ENCODE data around the gene WAC. TPM values are rescaled to one million over a fixed set of nuclear protein-coding genes. Genes with fewer than 3 reads are reported as not detected.

Gene WAC
- total RNA-seq, 1 experiment from 2014 or later: 93.9 TPM

DNA sequence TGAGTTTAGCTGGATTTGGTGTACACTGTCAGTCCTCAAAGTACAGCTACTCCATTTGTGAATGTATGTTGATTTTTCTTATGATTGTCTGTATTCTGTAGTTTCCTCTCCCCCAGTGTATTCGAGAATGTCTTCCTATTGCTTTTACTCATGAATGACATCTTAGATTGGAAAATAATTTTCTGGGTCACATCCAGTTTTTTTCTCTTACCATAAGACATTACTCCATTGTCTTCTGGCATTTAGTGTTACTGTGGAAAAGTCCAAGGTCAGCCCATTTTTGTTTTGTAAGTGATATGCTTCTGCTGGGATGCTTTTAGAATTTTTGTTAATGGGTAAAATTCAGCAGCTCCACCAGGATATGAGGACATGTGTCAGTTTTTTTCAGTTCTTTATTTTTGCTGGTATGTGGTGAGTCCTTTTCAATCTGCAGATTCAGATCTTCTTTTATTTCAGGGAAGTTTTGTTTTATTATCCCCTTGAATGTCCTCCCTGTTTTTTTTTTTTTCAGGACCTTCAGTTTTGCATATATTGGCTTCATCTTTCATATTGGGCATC lies 33.6 kb downstream of the WAC start:
- DNase-seq: no peak
- ChIA-PET POLR2A (ENCODE audit: unreplicated experiment) (interaction anchor here (0.6 kb wide), 1 partner anchor 482 kb away, joined by 3 read pairs; no protein-coding TSS in a partner anchor), CTCF (no interaction called here)
- no TSS peak for BruUV-seq (replicated peaks)
- Histone ChIP-seq H2AFZ (no peak overlapping the region), H3K27ac (no peak overlapping the region), H3K9me2 (ENCODE audit: insufficient read depth) (no peaks in the 10 kb centered on the region), H3F3A (ENCODE audit: insufficient read depth, low read depth) (no peaks in the 10 kb centered on the region), H3K36me3 (ENCODE audit: low read depth) (peaks cover 5% of the 10 kb centered on the region; the same call in 1 of the 2 replicates), H3K4me1 (replicated peaks; ENCODE audit: insufficient read depth) (no peaks in the 10 kb centered on the region), H4K20me1 (ENCODE audit: insufficient read depth) (peaks cover 91% of the 10 kb centered on the region), H3K79me2 (ENCODE audit: low read depth) (peaks cover 96% of the 10 kb centered on the region), H3K4me2 (no peak overlapping the region), H3K27me3 (ENCODE audit: insufficient read depth, low read depth) (no peaks in the 10 kb centered on the region), H3K4me3 (no peak overlapping the region), H3K9me3 (ENCODE audit: insufficient read depth, low read depth) (no peaks in the 10 kb centered on the region)
- TF ChIP-seq EZH2 (IDR thresholded peaks at IDR 0.05; ENCODE audit: low read depth): no peak
- TF ChIP-seq, protein P1, sequence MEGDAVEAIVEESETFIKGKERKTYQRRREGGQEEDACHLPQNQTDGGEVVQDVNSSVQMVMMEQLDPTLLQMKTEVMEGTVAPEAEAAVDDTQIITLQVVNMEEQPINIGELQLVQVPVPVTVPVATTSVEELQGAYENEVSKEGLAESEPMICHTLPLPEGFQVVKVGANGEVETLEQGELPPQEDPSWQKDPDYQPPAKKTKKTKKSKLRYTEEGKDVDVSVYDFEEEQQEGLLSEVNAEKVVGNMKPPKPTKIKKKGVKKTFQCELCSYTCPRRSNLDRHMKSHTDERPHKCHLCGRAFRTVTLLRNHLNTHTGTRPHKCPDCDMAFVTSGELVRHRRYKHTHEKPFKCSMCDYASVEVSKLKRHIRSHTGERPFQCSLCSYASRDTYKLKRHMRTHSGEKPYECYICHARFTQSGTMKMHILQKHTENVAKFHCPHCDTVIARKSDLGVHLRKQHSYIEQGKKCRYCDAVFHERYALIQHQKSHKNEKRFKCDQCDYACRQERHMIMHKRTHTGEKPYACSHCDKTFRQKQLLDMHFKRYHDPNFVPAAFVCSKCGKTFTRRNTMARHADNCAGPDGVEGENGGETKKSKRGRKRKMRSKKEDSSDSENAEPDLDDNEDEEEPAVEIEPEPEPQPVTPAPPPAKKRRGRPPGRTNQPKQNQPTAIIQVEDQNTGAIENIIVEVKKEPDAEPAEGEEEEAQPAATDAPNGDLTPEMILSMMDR (conservative IDR thresholded peaks at IDR 0.05): no peak
- intact Hi-C loops (cut with micrococcal nuclease; ENCODE audit: unreplicated experiment): no loop called here

DNA sequence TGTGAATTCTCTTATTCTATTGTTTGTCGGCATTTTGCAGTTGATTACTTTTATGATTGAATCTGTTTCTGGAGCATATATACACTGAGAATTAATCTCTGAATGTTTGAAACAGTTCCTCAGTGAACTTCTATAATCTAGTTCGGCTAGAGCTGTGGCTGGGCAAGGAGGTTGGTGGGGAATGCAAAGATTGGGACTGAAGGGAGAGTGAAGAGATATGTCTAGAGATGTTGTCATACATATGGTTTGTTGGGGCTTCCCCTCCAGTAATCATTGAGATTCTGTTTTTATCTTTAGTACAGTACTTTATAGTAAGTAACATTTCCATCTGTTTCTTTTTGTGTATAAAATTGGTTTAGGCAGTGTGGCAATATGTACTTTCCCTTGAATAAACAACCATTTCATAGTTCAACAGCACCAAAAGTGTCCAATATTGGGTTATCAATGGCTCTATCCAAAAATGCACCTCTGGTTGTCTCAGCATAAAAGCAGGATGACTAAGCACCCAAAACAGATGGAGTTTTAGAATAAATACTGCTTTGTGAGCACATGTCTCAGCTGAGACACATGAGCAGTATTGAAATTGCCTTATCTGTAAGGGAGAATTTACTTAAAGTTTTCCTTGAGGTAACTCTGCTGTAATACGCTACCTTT lies 36.7 kb downstream of the WAC start:
- no peak for DNase-seq
- BruUV-seq (replicated peaks): no TSS peak
- Histone ChIP-seq H3K4me2 (no peak overlapping the region), H3K36me3 (ENCODE audit: low read depth) (peaks cover 5% of the 10 kb centered on the region; the same call in 1 of the 2 replicates), H3K4me3 (no peak overlapping the region), H3K27me3 (ENCODE audit: insufficient read depth, low read depth) (no peaks in the 10 kb centered on the region), H3K9me3 (ENCODE audit: insufficient read depth, low read depth) (no peaks in the 10 kb centered on the region), H3K9me2 (ENCODE audit: insufficient read depth) (no peaks in the 10 kb centered on the region), H4K20me1 (ENCODE audit: insufficient read depth) (peaks cover 89% of the 10 kb centered on the region), H3K27ac (no peak overlapping the region), H2AFZ (no peak overlapping the region), H3K79me2 (ENCODE audit: low read depth) (peaks cover 97% of the 10 kb centered on the region), H3K4me1 (replicated peaks; ENCODE audit: insufficient read depth) (no peaks in the 10 kb centered on the region), H3F3A (ENCODE audit: insufficient read depth, low read depth) (0 out of 2 replicates have a peak, but pooled peaks cover 3% of the 10 kb centered on the region)
- TF ChIP-seq EZH2 (IDR thresholded peaks at IDR 0.05; ENCODE audit: low read depth): no peak
- TF ChIP-seq, protein P1 (conservative IDR thresholded peaks at IDR 0.05): no peak
- intact Hi-C loops (cut with micrococcal nuclease; ENCODE audit: unreplicated experiment): no loop called here
- ChIA-PET POLR2A (ENCODE audit: unreplicated experiment) (no interaction called here), CTCF (no interaction called here)

DNA sequence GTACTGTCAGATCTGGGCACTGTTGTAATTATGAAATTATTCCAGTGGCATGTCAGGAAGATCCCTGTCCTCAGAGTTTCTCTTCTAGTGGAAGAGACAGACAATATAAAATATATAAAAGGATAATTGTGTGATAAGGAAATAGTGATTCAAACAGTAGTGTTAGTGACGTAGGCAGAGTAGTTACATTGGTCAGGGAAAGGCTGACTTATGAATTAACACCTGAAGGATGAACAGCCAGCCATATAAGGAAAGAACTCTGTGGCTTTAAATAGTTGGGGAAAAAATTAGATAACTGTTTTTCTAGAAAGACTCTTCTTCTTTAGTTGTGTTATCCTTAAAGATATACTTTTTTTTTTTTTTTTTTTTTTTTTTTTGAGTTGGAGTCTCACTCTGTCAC lies 37.7 kb downstream of the WAC start:
- no peak overlapping the region for H3K4me2 ChIP-seq
- H3K9me2 ChIP-seq (ENCODE audit: insufficient read depth): no peaks in the 10 kb centered on the region
- no peak for DNase-seq
- H3K4me3 ChIP-seq: no peak overlapping the region
- peaks cover 89% of the 10 kb centered on the region for H4K20me1 ChIP-seq (ENCODE audit: insufficient read depth)
- no peaks in the 10 kb centered on the region for H3K27me3 ChIP-seq (ENCODE audit: insufficient read depth, low read depth)
- TF ChIP-seq, protein P1 (conservative IDR thresholded peaks at IDR 0.05): no peak
- TF ChIP-seq EZH2 (IDR thresholded peaks at IDR 0.05; ENCODE audit: low read depth): no peak
- no TSS peak for BruUV-seq (replicated peaks)
- ChIA-PET CTCF (no interaction called here), POLR2A (ENCODE audit: unreplicated experiment) (no interaction called here)
- no peaks in the 10 kb centered on the region for H3K4me1 ChIP-seq (replicated peaks; ENCODE audit: insufficient read depth)
- H3K79me2 ChIP-seq (ENCODE audit: low read depth): peaks cover 98% of the 10 kb centered on the region
- no peak overlapping the region for H3K27ac ChIP-seq
- H3K36me3 ChIP-seq (ENCODE audit: low read depth): peaks cover 8% of the 10 kb centered on the region
- H3F3A ChIP-seq (ENCODE audit: insufficient read depth, low read depth): 0 out of 2 replicates have a peak, but pooled peaks cover 3% of the 10 kb centered on the region
- H2AFZ ChIP-seq: no peak overlapping the region
- intact Hi-C loops (cut with micrococcal nuclease; ENCODE audit: unreplicated experiment): no loop called here
- no peaks in the 10 kb centered on the region for H3K9me3 ChIP-seq (ENCODE audit: insufficient read depth, low read depth)

Data from PC-9 (cell line).